CD4-positive, alpha-beta T cell treated with Interleukin-17A for 1 hour (primary cell): ENCODE data around the gene MCAT.
A peak's percentile ranks its signal among the peaks of the same experiment; 100 is the strongest.
"Not testable (repeated sequence)": the region's sequence is repeated elsewhere in the genome, so short reads cannot be mapped to it uniquely, and the experiment has no call there.

Experiments
- DNase-seq: peaks from one replicate; pipeline ENCODE4 v3.0.0-alpha.2; 2020

The MCAT gene

DNA sequence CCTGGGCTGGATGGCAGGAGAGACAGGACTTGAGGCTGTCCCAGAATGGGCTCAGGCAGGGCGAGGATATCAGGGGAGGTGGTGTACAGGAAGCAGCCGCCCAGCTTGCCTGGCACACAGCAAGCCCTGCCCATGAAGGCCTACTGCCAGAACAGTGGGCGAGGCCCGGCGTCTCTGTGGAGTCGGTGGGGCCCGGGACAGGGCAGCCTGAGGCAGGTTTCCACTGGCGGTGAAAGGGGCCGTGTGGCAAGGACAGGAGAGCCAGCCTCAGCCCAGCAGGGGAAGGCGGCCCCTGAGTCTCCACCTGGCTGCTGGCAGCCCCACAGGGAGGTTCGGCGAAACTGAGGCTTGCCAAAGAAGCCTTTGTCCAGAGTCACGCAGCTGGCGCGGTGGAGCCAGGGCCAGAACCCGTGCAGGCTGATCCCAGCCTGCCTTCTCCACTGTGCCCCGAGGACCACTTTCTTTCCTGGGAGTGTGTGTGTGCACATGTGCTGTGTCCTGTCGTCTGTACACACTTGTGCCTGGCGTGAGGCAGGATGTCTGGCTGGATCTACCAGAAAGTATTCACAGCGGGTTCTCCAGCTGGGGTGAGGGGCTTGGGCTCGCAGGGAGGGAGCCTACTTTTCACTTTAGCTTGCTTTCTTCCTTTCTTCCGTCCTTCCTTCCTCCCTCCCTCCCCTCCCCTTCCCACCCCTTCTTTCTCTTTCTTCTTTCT lies 9.3 kb upstream of the MCAT start:
- peak; percentile 61 for DNase-seq

DNA sequence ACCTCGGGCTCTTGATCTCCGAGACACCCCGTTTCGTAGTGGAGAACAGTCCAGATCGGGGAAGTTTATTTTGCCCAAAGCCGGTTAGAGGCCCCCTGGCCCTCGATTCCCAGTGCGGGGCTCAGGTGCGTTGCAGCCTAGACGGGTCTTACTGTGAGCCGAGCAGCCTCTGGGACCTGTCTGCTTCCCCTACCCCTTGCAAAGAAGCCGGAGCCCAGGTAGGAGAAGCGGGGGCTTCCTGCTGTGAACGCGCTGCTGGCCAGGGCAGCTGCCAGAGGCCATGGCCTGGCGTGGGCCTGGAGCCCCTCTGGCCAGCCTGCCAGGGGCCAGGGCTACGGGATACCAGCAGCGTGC lies 8.8 kb upstream of the MCAT start:
- peak; percentile 9 for DNase-seq

DNA sequence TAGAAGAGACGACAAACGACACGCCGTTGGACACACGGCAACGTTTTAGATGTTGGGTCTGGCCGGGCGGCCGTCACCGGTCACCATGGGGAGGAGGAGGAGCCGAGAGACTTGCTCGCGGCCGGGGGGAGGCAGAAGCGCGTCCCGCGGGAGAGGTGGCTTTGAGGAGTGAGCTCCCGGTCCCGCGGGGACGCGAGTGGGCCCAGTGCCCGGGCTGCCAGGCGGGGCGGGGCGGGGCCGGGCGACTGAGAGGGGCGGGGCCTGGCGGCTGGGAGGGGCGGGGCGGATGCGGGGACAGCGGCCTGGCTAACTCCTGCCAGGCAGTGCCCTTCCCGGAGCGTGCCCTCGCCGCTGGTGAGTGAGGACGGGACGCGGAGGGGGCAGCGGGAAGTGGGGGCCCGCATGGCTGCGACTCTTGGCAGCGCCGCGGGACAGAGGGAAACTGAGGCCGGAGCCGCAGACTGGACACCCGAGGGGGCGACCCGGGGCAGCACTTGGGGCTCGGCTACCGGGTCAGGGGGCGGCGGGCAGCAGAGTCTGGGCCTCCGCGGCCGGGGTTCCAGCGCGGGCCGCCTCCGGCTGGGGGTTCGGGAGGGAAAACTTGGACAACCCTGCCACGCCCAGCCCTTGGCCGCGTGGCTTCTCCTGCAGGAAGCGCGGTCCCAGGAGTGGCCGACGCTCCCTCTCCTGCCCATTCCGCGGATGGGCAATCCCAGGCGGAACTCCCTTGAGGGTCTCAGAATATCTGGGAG lies 8.2 kb upstream of the MCAT start, which contains the start of gene TSPO:
Gene TSPO, plus strand, starts transcription at position 309 of the 752 bp plus-strand sequence. CDS start 7,680 bp downstream, outside the sequence.
- DNase-seq = peak; percentile 69

DNA sequence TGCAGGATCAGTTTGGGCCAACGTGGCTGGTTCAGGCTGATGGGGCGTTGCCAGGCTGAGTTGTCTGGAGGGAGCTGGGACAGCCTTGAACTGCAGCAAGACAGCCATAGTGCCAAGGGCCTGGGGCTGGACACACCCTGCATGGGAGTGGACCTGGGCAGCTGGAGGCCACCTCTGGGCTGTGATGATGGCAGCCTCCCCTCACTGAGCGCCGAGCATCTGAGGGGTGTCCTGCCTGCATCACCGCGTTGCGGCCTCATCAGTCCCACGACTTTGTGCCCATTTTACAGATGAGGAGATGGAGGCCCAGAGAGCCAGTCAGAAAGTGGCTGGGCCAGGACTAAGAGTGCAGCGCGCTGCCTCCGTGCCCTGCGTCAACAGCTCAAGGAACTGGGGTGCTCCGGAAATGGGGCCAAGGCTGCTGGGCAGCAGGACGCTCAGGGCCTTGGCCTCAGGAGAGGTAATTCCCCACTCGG lies 7.6 kb upstream of the MCAT start:
- DNase-seq = no peak

DNA sequence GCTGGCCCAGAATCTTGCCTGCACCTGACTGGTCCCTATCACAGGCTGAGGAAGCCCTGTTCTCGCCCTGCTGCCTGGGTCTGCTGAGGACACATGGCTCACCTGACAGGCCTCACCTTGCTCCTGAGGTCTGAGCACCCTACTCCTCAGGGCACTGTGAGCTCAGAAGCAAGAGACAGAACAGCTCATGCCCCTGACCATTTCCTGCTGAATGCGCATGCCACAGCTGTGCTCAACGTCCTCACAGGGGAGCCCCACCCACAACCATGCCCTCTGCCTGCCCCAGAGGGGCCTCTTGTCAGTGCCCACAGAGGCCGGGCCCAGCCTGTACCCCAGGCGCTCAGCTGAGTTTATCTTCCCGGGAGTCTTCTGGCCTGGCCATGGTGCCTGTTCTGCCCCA lies 5.4 kb upstream of the MCAT start:
- DNase-seq = no peak

DNA sequence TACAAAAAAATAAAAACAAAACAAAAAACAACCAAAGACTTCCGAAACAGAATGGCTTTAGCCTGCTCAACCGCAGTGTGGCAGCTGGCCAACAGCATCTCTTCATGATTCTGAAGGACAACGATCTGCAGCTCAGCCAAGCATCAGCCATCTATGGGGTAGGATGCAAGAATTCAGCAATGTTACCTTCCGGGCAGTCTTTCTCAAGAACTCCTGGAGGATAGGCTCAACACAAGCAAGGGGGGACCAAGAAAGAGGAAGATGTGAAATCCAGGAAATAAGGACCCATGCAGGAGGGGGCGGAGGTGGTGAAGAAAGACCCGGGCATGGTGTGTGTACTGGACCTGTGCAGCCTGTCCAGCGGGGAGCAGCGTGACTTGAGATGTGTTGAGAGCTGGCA lies 4.6 kb upstream of the MCAT start:
- no peak for DNase-seq

DNA sequence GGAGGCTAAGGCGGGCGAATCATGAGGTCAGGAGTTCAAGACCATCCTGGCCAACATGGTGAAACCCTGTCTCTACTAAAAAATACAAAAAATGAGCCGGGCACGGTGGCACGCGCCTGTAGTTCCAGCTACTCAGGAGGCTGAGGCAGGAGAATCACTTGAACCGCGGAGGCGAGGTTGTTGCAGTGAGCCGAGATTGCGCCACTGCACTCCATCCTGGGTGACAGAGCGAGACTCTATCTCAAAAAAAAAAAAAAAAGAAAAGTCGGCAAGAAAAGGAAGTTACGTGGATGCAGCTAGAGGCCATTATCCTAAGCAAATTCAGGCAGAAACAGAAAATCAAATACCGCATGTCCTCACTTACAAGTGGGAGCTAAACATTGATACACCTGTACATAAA lies 3.1 kb upstream of the MCAT start:
- not testable (repeated sequence) for DNase-seq

DNA sequence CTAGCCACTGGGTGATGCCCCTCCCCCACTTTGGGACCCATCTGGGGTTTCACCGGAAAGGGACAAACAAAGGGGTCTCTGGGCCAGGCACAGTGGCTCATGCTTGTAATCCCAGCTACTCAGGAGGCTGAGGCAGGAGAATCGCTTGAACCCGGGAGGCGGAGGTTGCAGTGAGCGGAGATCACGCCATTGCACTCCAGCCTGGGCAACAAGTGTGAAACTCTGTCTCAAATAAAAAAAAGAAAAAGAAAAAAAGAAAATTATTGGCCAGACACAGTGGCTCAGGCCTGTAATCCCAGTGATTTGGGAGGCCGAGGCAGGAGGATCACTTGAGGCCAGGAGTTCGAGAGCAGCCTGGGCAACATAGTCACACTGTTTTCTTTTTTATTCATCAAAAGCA lies 2.2 kb upstream of the MCAT start:
- DNase-seq = not testable (repeated sequence)

DNA sequence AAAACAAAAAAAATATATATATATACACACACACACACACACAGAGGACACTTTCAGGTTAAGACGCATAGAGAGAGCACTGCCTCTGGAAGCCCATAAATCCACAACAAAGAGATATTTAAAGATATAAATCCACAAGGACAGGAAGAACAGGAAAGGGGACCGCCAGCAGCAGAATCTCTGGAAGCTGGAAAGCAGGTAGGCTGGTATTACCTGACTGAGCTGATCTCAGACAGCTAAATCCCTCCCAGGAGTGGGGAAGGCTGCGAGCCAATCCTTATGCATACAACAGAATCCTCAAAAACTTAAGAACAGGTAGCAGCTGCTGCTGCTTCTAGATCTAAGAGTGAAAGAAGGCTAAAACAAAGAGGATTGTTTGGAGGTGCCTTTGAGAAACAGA lies 1.8 kb upstream of the MCAT start:
- DNase-seq = no peak

DNA sequence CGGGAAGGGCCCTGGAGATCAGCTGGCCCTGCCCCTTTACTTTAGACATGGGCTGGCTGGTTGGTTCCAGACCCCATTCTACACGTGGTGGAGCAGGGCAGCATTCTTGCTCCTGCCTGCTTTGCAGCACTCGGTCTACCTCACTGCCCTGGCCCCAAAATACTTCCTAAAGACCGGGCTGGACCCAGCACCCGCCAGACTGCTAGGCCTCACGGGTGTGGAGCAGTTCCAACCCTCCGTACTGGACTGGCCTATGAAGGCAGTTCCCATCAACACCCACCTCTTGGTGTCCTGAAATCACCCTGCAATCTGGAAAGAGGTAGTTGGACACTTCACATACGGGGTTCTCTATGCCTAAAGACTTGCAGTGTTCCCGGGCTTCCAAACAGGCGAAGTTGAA lies 6.4 kb downstream of the MCAT start:
- no peak for DNase-seq

DNA sequence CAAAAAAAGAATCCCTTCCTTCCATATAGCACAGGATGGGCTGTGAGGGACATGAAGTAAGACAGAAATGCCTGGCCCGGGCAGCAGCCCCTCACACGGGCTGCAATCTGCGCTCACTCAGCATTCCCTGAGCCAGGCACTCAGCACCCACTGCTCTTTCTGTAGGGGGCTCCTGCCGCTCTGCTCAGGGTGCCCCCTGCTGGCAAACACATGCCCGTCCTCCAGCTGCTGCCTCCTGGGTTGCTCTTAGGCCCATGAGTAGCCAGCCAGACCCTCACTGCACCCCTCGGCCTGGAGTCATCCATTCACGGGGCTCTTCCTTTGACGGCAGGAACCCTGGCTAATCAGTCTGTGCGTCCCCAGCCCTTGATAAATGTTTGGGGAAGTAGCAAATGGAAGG lies 6.9 kb downstream of the MCAT start:
- DNase-seq = peak; percentile 42

DNA sequence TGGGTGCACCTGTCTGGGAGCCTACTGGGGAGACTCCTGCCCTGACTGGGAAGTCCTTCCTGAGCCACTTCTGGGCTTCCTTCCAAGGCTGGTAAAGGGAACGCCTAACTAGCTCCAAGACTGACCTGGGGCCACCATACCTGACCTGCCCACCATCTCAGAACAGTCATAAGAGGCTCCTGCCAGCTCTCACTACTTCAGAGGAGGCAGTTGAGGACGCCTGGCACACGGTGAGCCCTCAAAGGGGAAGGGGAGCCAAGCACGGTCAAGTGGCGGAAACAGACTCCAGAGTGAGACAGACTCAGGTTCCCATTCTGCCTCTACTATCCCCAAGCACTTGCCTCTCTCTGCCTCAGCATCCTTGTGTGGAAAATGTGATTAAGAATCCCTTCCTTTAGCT lies 7.6 kb downstream of the MCAT start:
- DNase-seq = no peak

DNA sequence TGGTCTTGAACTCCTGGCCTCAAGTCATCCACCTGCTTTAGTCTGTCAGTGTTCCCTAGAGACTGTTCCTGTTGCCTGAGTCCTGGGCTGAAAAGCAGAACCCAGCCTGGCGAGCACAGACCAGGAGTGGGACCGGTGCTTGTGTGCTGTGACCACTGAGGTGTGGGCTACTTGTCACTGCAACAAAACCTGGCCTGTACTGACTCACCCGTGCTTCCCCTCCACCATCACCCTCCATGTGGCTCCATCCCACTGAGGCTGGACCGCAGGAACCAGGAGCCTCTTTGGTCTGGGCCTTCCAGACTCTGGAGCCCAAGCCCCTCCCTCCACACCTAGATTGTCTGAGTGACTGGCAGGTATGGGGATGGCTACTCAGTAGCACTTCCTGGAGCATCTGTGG lies 8.6 kb downstream of the MCAT start:
- DNase-seq = no peak

DNA sequence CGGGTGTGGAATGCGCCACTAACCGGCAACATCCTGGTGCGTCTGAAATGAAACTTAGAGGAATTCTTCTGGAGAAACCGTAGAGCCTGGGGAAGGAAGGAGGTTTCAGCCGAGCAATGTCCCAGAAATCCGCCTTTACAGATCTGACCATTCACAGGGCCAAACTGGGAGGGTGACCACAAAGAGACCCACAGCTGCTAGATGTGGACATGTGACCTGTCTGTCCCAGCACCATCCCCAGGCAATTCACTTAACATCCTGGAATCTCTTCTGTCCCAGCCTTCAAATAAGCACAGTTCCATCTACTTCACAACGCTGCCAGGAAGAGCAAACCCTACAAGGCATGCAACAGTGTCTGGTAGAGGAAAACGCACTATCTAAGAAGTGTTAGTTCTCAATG lies 9.8 kb downstream of the MCAT start:
- no peak for DNase-seq

DNA sequence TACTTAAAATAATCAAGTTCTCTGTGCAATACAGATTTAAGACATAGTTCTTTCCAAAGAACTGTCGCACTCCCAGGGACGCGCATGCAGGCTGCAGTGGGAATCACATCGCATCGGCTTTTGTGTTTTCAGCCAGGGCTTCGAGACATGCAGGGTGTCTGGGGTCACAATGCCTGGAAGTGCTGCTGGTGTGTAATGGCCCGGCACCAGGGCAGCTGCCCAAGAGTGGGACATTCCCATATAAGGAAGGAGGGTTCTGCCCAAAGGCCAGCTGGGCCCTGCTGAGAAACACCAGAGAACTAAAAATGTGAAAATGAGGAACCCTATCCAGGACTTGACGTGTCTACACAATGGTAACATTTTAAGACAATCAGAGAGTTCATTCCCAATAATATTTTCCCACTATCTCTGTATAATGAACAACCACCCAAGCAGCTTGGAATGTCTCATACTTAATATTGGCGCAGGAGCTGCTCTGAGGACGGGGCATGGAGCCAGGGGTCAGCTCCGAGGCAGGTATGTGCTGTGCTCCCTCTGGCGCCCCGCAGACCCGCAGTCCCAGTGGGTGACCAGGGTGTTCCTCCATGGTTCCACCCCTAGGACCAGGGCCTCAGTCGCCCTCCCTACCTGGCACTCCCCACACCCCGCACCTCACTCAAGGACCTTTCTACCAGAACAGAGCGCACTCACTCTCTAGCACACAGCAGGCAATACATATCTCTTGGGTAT lies 11.3 kb downstream of the MCAT start:
- DNase-seq = no peak

DNA sequence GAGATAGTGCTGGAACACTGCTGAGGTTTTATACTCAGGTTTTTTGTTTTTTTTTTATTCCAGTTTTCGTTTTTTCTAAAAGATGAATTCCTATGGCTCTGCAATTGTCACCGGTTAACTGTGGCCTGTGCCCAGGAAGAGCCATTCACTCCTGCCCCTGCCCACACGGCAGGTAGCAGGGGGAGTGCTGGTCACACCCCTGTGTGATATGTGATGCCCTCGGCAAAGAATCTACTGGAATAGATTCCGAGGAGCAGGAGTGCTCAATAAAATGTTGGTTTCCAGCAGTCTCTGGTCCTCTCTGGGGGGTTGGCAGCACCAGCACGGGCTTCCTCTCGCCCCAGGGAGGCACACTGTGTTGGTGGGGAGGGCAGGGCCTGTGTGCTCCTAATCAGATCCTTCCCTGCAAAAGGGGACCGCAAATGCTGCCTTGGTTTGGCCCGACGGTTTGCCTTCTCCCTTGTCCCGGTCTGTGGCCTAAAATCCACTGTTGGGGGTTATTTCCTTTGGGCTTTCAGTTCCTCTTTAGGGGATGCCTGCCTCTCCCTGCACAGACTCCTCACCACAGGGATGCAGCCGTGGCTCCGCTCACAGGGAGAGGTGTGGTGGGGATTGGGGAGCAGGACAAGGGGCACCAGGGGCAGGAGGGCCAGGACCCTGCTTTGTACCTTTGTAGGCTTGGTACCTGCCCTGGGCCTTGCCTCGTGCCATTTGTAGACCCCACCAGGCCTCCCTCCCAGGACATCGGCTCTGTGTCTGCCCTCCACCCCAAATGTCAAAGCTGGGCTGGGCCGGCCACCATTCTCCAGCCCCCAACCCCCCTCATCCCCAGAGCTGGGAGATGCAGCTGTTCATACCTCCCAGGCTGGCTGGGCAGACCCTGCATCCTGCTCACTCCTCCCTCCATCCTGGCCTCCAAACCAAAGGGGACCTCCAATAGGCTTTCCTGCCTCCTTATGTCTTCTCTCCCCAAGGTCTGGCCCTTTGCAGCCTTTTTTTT lies 13.5 kb downstream of the MCAT start:
- no peak for DNase-seq

DNA sequence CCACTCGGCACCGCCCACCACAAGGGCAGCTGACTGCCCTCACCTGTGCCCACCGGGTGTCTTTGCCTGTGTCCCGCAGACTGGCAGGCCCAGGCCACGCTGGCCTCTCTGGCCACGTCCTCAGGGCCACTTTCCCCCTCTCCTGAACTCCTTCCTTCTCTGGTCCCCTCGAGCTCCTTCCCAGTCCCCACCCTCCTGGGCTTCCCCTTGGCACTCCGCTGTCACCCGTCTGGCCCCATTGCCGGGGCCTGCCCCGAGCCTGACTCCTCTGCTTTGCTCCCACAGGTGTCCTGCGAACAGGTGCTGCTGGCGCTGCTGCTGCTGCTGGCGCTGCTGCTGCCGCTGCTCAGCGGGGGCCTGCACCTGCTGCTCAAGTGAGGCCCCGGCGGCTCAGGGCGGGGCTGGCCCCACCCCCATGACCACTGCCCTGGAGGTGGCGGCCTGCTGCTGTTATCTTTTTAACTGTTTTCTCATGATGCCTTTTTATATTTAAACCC lies 14.2 kb downstream of the MCAT start:
- no peak for DNase-seq

DNA sequence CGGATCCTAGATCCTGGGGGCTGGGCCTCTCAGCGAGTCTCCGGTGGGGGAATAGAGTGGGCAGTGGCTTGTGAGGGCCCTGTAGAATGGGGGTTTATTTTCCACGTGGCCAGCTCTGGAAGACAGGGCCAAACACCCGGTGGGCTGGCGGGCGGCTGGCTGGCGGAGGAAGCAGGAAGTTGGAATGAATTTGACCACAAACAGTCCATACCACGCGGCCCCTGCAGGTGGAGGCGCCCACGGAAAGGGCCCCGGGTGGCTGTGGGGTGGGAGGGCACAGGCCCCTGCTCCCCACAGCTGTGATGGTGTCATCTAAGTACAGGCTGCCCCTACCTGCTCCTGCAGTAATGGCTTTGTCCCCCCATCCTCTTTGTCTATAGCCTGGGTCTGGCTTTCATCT lies 15.1 kb downstream of the MCAT start:
- DNase-seq = no peak

DNA sequence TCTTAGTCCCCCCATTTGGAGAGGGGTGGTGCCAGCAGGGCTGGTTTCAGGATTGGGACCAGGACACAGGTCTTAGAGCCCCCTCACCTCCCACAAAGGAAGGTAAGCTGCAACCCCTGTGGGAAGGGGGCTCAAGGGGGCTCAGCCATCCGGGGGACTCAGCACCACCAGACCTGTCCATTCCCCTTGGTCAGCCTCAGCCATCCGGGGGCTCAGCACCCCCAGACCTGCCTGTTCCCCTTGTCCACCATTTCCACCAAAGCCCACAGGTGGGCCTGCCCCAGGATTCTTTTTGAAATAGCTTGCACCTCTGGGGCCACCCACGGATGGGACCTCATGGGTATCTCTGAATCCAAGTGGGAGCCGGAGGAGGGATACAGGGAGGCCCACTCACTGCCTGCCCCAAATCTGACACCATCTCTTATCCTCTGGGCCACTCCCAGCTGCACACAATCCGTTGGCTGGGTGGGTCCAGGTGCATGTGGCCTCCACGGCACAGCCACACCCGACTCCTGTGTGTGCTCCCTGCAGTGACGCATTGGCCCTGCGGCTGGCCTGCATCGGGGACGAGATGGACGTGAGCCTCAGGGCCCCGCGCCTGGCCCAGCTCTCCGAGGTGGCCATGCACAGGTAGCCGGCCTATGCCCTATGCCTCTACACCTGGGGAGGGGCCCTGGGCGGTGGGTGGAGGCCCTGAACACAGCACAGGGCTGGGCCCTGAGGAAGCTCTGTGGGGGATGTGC lies 15.9 kb downstream of the MCAT start:
- DNase-seq = no peak

DNA sequence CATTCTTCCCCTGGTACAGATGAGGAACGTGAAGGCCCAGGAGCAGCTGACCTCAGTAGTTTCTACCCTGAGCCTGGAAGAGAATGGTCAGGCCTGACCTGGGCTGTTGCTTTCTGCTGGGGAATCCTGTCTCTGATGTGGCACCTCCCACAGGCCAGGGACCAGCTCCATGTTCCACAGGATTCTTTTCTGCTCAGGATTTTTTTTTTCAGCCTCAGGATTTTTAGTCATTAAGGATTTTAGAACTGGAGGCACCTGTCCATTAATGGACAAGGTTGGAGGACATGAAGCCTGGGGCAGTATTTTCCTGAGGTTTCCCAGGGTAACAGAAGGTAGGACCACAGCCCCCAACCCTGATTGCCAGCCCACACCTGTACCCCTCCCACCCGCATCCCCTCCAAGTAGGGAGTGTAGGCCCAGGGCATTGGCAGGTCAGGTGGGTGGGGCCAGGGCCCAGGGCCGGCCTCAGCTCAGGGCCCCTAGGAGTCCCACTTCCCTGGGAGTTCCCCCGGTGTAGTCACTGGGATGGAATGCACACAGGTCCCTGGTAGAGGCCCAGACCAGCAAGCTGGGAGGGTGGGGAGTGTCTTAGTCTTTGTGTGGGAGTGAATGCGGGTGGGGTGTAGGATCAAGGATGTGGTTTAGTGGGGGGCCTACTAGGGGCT lies 16.6 kb downstream of the MCAT start:
- no peak for DNase-seq

DNA sequence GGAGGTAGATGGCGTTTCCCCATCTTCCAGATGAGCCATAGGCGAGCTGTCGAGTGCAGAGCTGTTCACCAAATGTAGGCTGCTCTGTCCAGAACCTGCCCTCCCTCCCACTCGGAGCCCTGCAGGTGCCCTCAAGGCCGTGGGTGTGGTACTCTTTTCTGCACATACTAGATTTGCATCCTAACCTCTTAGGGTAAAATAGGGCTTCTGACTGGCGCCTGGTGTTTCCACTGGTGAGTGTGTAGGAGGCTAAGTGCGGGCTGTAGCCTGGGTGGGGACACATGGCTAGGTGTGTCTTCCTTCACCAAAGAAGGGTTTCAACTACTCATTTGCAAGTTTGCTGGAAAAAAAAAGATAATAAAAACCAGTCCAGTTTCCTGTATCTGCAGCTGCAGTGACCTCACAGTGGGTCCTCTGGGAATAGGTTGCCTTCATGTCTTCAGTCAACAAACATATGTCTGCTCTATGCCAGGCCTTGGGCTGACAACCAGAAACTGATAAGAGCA lies 24.2 kb downstream of the MCAT start:
- DNase-seq = no peak
